DMS53 treated with DMSO at 0.1 percent for 48 hours (cell line): ENCODE results near the gene ZBTB7C.
A peak's percentile ranks its signal among the peaks of the same experiment; 100 is the strongest.

Experiments used
- DNase-seq: peaks from one replicate; lab custom pipeline; 2025; ENCODE audit not compliant: unreplicated experiment; lab: John Stamatoyannopoulos, UW

ZBTB7C gene

GRCh38 chr18:48011926-48012465 is 397.2 kb downstream of the ZBTB7C start:
- DNase-seq = no peak

- DNase-seq = no peak
These were observed 398.9 kb downstream of the ZBTB7C start for GRCh38 chr18:48010264-48010663.

GRCh38 chr18:48009116-48009745 is 400.0 kb downstream of the ZBTB7C start:
- no peak for DNase-seq

- DNase-seq = peak; percentile 69
These were observed 401.1 kb downstream of the ZBTB7C start for GRCh38 chr18:48007955-48008701.

- no peak for DNase-seq
These were observed 401.8 kb downstream of the ZBTB7C start for GRCh38 chr18:48007381-48007780.

GRCh38 chr18:48006415-48007175 is 402.6 kb downstream of the ZBTB7C start:
- DNase-seq = no peak

GRCh38 chr18:48004577-48004976 is 404.6 kb downstream of the ZBTB7C start:
- no peak for DNase-seq

- DNase-seq = no peak
These were observed 405.5 kb downstream of the ZBTB7C start for GRCh38 chr18:48003426-48004349.

- no peak for DNase-seq
These were observed 406.2 kb downstream of the ZBTB7C start for GRCh38 chr18:48002933-48003365.

- DNase-seq = no peak
These were observed 408.5 kb downstream of the ZBTB7C start for GRCh38 chr18:48000701-48001100.

GRCh38 chr18:47999801-48000248 is 409.4 kb downstream of the ZBTB7C start:
- DNase-seq = no peak

- peak; percentile 19 for DNase-seq
These were observed 411.8 kb downstream of the ZBTB7C start for GRCh38 chr18:47997338-47997780.

GRCh38 chr18:47996091-47996541 is 413.1 kb downstream of the ZBTB7C start:
- no peak for DNase-seq

- DNase-seq = no peak
These were observed 413.5 kb downstream of the ZBTB7C start for GRCh38 chr18:47995654-47996053.

- no peak for DNase-seq
These were observed 415.8 kb downstream of the ZBTB7C start for GRCh38 chr18:47993409-47993808.

- no peak for DNase-seq
These were observed 416.2 kb downstream of the ZBTB7C start for GRCh38 chr18:47992976-47993375.

- no peak for DNase-seq
These were observed 416.9 kb downstream of the ZBTB7C start for GRCh38 chr18:47992266-47992665.

- DNase-seq = no peak
These were observed 418.2 kb downstream of the ZBTB7C start for GRCh38 chr18:47990981-47991380.

- DNase-seq = no peak
These were observed 421.8 kb downstream of the ZBTB7C start for GRCh38 chr18:47987388-47987699.

GRCh38 chr18:47986620-47987387 is 422.4 kb downstream of the ZBTB7C start:
- no peak for DNase-seq
